Activated CD4-positive, alpha-beta T cell treated with anti-CD3 and anti-CD28 coated beads, Interleukin-2, amount 50 U/mL, for 4 hours (primary cell): ENCODE data around the gene SMAD9.
"Not testable (repeated sequence)": the region's sequence is repeated elsewhere in the genome, so short reads cannot be mapped to it uniquely, and the experiment has no call there.

ENCODE experiments used
- DNase-seq, 2 experiments: peaks; one replicate each; pipeline ENCODE4 v3.0.0-alpha.2; 2020

SMAD9 gene

GRCh38 chr13:36910545-36910944 lies 9.5 kb downstream of the SMAD9 start:
- DNase-seq: no peak

DNA sequence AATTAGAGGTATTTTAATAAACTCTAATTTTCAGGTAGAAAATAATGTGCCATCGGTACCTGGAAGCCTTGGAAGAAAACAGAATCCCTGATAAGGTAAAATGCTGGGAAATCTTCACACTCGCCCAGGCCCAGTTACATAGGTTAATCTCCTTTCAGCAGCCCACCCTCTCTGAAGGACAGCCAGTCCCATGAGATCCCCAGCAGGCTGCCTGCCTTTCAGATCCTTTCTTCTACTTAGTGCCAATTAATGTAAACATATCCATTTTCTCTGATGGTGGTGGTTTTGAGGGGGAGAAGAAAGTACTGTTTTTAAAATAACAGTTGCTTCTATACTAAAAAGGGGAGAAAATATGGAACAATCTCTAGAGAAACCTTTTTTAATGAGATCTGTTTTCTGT lies 12.2 kb downstream of the SMAD9 start:
- no peak for DNase-seq

DNA sequence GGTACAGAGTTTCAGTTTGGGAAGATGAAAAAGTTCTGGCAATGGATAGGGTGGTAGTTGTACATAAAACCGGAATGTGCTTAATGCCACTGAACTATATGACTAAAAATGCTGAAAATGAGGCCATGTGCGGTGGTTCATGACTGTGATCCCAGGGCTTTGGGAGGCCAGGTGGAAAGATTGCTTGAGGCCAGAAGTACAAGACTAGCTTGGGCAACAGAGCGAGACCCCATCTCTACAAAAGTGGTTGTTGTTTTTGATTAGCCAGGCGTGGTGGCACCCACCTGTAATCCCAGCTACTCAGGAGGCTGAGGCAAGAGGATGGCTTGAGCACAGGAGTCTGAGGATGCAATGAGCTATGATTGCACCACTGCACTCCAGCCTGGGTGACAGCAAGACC lies 12.8 kb downstream of the SMAD9 start:
- no peak for DNase-seq

- DNase-seq: no peak
Observed at GRCh38 chr13:36905944-36906343, 14.1 kb downstream of the SMAD9 start.

GRCh38 chr13:36903925-36904595 lies 16.0 kb downstream of the SMAD9 start:
- no peak for DNase-seq

GRCh38 chr13:36897054-36897616 lies 22.9 kb downstream of the SMAD9 start:
- DNase-seq: no peak

DNA sequence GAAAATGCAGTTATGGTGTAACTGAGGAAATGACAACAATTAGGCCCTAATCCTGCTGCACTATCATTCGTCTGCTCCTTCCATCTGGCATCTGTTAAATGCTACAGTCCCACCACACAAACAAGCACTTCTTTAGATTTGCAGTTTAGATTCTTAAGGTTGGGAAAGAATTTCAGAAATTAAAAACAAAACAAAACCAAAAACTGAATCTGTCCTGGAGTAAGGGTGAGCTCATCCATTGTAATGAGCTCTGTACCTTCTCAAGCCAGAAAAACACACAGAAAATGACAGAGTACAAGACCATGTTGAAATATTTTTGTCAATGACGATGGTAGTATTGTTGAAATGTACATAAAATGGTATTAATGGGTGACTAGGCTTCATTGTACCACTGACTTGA lies 28.3 kb downstream of the SMAD9 start:
- DNase-seq: no peak

DNA sequence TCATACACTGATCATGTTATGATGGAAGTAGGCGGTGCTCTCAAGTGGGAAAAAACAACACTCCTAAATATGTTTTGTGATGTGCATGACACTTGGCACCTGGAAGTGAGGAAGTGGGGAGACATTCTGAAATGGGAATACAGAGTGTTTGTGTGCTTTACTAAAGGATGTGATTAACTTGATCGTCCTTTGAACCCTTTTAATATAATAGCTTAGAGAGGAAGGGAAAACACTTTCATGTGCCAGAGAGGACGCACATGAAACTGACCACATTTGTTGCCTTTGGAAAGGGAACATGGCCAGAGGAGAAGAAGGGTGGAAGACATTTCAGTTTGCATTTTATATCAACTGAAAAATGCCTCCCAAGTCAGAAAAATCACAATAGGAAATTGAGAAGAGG lies 31.4 kb downstream of the SMAD9 start:
- DNase-seq: no peak

DNA sequence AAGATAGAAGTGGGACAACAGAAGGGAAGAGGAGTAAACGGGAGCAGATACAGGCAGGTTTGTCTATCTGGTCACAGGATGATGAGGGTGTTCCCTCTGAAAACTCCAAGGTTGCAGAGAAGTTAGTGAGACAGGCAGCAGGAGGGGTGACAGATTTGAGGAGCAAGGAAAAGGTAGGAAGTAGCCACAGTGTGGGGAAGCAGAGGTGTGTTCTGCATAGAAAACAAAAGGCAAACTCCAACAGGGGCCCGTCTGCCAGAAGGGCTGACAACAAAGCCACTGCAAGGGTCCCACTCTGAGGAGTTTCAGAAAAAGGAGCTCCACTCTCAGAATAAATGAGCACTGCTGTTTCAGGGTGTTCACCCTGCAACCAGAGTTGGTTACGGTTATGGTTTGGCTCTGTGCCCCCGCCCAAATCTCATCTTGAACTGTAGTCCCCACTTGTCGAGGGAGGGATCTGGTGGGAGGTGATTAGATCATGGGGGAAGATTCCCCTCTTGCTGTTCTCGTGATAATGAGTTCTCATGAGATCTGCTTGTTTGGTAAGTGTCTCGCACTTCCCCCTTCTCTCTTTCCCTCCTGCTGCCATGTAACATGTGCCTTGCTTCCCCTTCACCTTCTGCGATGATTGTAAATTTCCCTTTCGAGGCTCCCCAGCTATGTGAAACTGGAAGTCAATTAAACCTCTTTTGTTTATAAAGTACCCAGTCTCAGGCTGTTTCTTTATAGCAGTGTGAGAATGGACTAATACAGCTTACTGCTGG lies 32.1 kb downstream of the SMAD9 start:
- DNase-seq: no peak

DNA sequence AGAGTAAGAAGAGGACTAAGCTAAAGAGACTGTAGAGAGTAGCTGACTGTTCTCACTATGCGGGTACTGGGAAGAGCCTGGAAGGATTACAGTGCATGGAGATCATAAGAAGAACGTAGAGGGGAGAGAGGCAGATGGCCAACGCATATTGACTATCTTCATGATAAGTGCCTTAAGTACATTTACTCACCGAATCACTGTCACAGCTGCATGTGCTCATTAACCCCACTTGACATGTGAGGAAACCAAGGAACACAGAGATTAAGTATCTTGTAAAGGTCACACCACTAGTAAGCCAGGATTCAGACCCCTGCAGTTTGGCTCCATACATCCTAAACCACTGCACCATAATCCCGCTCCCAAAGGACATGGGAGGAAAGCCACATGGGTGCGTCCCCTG lies 34.1 kb downstream of the SMAD9 start:
- no peak for DNase-seq

DNA sequence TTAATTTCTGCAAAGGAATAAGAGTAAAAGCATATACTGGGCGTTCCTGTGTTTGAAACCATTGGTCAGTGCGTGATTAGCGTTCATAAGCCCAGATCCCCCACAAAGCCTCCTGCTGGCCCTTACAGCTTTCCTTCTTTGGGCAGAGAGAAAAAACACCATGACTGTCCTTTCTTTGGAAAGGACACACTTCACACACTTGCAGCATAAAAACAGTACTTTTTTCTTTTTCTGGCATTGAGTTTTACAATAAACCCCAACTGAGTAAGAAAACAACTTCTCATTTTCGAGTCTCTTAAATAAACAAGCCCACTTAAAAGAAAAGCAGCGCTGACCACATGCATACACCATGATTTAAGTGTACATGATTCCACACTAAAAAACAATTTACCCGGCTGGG lies 35.8 kb downstream of the SMAD9 start:
- DNase-seq: no peak

GRCh38 chr13:36883824-36884223 lies 36.2 kb downstream of the SMAD9 start:
- DNase-seq: no peak

GRCh38 chr13:36883392-36883791 lies 36.6 kb downstream of the SMAD9 start:
- not testable (repeated sequence) for DNase-seq

DNA sequence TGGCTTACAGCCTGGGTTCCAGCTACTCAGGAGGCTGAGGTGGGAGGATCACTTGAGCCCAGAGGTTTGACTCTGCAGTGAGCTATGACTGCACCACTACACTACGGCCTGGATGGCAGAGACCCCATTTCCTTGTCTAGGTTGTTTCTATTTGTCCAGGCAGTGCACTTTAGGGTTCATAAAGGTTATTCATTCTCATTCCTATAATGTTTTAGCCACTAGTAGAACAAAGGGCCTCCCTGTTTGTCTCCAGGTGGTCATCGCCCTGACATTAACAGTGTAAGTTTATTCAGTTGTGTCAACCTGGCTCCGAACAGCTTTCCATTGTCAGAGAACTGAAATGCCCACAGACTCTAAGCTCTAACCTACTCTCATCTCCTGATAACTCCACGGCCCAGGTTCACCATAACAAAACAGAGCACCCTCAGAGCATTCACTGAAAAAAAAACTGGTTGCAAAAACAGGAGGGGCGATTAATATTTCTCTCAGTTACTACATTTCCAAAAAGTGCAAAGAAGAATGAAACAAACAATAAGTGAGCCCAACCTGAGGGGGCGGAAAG lies 37.1 kb downstream of the SMAD9 start:
- DNase-seq: no peak

DNA sequence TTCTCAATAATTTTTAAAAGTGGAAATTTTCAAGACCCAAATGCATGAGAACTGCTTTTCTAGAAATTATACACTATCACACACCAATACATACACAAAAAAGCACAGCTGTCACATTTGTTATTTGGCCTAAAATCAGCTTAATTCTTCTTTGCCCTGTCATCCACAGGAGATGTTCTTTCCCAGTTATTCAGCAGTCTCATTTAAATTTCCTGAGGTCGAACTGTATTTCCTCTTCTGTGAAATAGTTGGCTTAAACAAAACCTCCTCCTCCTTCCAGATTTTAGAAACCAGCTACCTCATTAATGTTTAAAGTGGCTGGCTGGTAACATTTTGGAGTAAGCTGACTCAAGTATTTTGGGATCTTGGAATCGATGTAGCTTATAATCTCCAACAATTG lies 39.1 kb downstream of the SMAD9 start:
- DNase-seq: no peak

DNA sequence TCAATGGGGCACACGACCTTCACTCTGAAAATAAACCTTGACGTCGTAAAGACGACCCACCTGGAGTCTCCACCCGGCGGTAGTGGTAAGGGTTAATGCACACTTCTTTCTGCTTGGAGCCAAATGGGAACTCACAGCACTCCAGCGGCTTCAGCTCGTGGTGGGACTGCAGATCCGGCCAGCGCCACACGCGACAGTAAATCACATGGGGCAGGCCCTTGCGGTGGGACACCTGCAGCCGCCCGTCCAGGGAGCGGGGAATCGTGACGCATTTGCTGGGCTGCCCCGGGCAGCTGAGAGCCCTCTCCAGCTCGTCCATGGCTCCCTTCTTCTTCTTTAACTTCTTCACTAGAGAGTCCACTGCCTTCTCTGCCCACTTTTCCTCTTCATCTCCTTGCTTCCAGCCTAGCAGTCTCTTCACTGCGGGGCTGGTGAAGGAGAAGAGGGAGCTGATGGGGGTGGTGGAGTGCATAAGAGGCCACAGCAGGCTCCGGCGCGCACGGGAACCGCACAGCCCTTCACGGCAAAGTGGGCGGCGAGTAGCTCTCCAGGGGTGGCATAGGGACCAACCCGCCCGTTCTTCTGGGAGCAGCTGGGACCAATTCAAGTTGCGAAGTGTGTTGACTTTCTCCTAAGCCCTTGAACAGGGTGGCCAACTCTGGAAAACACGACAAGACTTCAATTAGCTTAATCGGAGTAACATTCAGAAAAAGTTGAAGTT lies 40.7 kb downstream of the SMAD9 start:
- no peak for DNase-seq

GRCh38 chr13:36875961-36876360 lies 44.1 kb downstream of the SMAD9 start:
- no peak for DNase-seq

DNA sequence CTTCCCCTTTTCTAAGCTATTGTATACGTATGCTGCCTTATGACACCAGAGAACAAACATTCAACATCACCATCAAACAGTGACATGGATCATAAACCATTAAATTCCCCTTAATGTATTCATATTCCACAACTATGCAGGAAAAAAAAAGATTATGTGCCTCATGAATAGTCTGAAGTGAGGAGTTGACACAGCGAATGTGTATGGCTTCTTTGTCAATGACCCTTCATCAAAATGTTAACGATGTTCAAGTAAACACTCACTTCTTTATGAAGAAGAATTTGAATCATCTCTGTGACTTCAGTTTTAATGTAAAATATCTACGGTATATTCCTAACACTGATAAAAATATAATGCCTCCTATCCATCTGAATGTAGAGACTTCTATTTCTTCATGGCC lies 44.6 kb downstream of the SMAD9 start:
- DNase-seq: no peak

GRCh38 chr13:36872621-36873020 lies 47.4 kb downstream of the SMAD9 start:
- no peak for DNase-seq

DNA sequence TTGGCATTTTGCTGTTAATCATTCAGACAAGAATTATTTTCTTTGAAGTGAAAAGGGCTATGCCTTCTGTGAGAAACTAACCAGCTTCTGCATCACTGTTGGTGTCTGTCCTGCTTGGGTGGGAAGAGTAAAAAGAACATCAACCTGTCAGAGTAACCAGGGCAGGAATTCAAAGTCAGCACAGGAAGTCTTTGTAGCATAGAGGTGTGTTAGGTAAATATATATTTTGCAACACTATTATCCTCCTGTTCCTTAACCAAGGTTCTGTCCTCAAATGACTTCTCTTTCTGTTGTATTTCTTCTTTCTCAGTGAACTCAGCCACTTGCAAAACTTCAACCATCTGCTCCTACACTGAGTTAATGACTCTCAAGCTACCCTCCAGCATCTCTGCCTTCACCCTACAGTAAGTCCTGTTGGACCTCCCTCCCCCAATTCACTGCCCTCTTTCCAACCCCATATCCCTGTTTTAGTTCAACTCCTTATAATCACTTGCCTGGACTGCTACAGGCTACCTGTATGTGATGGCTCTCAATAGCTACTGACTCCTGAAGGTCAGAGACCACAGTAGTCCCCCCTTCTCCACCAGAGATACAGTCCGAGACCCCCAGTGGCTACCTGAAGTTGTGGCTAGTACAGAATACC lies 49.9 kb downstream of the SMAD9 start:
- no peak for DNase-seq

GRCh38 chr13:36866232-36866631 lies 53.8 kb downstream of the SMAD9 start:
- no peak for DNase-seq

- no peak for DNase-seq
Observed at GRCh38 chr13:36865265-36865664, 54.8 kb downstream of the SMAD9 start.

GRCh38 chr13:36862722-36863121 lies 57.3 kb downstream of the SMAD9 start:
- no peak for DNase-seq
